GM12878 (cell line): ENCODE data around the gene P2RY1. TPM values are rescaled to one million over a fixed set of nuclear protein-coding genes. Genes with fewer than 3 reads are reported as not detected.

Experiments used
- ATAC-seq: fragments of 200-7000 bp; cut with Tn5 transposase; 3 replicates; pipeline ENCODE4 v1.9.1; 2020; ENCODE audit warnings: mild to moderate bottlenecking, moderate library complexity
- BruUV-seq: library from RNA; stranded (reverse); fragments of 400-500 nt; replicated peaks from 2 replicates; lab custom pipeline; 2021; lab: Mats Ljungman, UMichigan
- CTCF ChIA-PET: fragments of 300-600 bp; sonication (Branson Sonifier 250); formaldehyde crosslinking; extraction: SDS; loops from one replicate; lab custom pipeline; 2021; ENCODE audit warnings: inconsistent platforms; lab: Yijun Ruan, JAX
- POLR2A ChIA-PET: fragments of 350-600 bp; formaldehyde crosslinking; extraction: SDS; loops from one replicate; lab custom pipeline; 2021; ENCODE audit warnings: inconsistent platforms; lab: Charles Lee
- RAD21 ChIA-PET: fragments of 300-600 bp; sonication (Branson Sonifier 250); formaldehyde crosslinking; loops from one replicate; lab custom pipeline; 2023; ENCODE audit warnings: antibody characterized with exemption; ENCODE audit not compliant: unreplicated experiment; lab: Charles Lee
- SMC1A ChIA-PET: fragments of 300-600 bp; sonication (Branson Sonifier 250); formaldehyde crosslinking; loops from one replicate; lab custom pipeline; 2023; ENCODE audit not compliant: unreplicated experiment, uncharacterized antibody; lab: Charles Lee
- DNase-seq: peaks from one replicate; pipeline ENCODE4 v3.0.0-alpha.2; 2011; ENCODE audit warnings: low read depth, low spot score
- FAIRE-seq: peaks from 3 replicates; lab custom pipeline; 2011; peaks lifted over from hg19 to GRCh38; lab: Jason Lieb, UNC
- H2AFZ ChIP-seq: 2 replicates; pipeline ENCODE4 v1.6.0; 2011; ENCODE audit warnings: low read depth, low read length, control low read depth; ENCODE audit not compliant: control insufficient read depth
- H3K27ac ChIP-seq: 2 replicates; pipeline ENCODE4 v1.5.1; 2011; ENCODE audit warnings: control low read depth; ENCODE audit not compliant: control insufficient read depth, insufficient read depth
- H3K27me3 ChIP-seq, 2 experiments: replicated peaks in 1 of 2; 2 replicates each; pipeline versions ENCODE4 v1.6.0 to v1.6.1; 2011; ENCODE audit warnings: low read length in 1 of 2; ENCODE audit not compliant: control insufficient read depth in 2 of 2, insufficient read depth in 2 of 2
- H3K36me3 ChIP-seq, 2 experiments: 2 replicates each; pipeline ENCODE4 v1.5.1; 2011; ENCODE audit warnings: low read length in 1 of 2; ENCODE audit not compliant: control insufficient read depth in 2 of 2, insufficient read depth in 2 of 2
- H3K4me1 ChIP-seq: 2 replicates; pipeline ENCODE4 v1.6.1; 2011; ENCODE audit warnings: mild to moderate bottlenecking, low read length, moderate library complexity, mixed read lengths; ENCODE audit not compliant: control insufficient read depth, insufficient read depth
- H3K4me2 ChIP-seq: 2 replicates; pipeline ENCODE4 v1.6.0; 2011; ENCODE audit warnings: control low read depth; ENCODE audit not compliant: control insufficient read depth, insufficient read depth
- H3K4me3 ChIP-seq: fragments of 200-600 bp; sonication (generic); 2 replicates; pipeline ENCODE4 v1.5.1; 2016
- H3K79me2 ChIP-seq: 2 replicates; pipeline ENCODE4 v1.6.0; 2011; ENCODE audit warnings: low read length; ENCODE audit not compliant: control insufficient read depth, insufficient read depth
- H3K9ac ChIP-seq: 2 replicates; pipeline ENCODE4 v1.8.0; 2011; ENCODE audit warnings: low read length, control low read depth, mixed read lengths; ENCODE audit not compliant: control insufficient read depth, insufficient read depth
- H3K9me3 ChIP-seq: replicated peaks from 3 replicates; pipeline ENCODE4 v1.5.1; 2011; ENCODE audit warnings: mild to moderate bottlenecking, low read length; ENCODE audit not compliant: control insufficient read depth, insufficient read depth
- H4K20me1 ChIP-seq: 2 replicates; pipeline ENCODE4 v1.6.0; 2011; ENCODE audit not compliant: control insufficient read depth, insufficient read depth
- CREB1 ChIP-seq: IDR thresholded peaks from 2 replicates; pipeline ENCODE4 v1.6.1; 2012; ENCODE audit warnings: low read depth, mild to moderate bottlenecking, inconsistent platforms
- CREM ChIP-seq: IDR thresholded peaks from 2 replicates; pipeline ENCODE4 v1.6.1; 2014; ENCODE audit warnings: antibody characterized with exemption, low read depth
- IKZF1 ChIP-seq: fragments of 450-650 bp; conservative IDR thresholded peaks from 2 replicates; pipeline ENCODE4 v1.6.1; 2017; ENCODE audit warnings: antibody characterized with exemption, mild to moderate bottlenecking
- KDM1A ChIP-seq: fragments of 200-600 bp; sonication (generic); IDR thresholded peaks from 2 replicates; pipeline ENCODE4 v1.6.1; 2016; ENCODE audit warnings: borderline replicate concordance
- POLR2AphosphoS5 ChIP-seq: IDR thresholded peaks from 2 replicates; pipeline ENCODE4 v1.6.1; 2011; ENCODE audit warnings: mild to moderate bottlenecking, low read length, inconsistent platforms
- RELA ChIP-seq: fragments of 450-650 bp; IDR thresholded peaks from 2 replicates; pipeline ENCODE4 v1.8.0; 2014; ENCODE audit warnings: borderline replicate concordance; ENCODE audit not compliant: partially characterized antibody
- SMAD5 ChIP-seq: IDR thresholded peaks from 2 replicates; pipeline ENCODE4 v1.6.1; 2016; ENCODE audit warnings: antibody characterized with exemption, low read depth
- SMC3 ChIP-seq: IDR thresholded peaks from 2 replicates; pipeline ENCODE4 v1.6.1; 2011; ENCODE audit warnings: low read length, improper control_type of control experiment, borderline replicate concordance
- SRF ChIP-seq, 2 experiments: IDR thresholded peaks; 2 replicates each; pipeline ENCODE4 v1.6.1; 2011; ENCODE audit warnings: low read depth in 2 of 2, low read length in 2 of 2, mild to moderate bottlenecking in 1 of 2, moderate library complexity in 1 of 2
- TBL1XR1 ChIP-seq: IDR thresholded peaks from 2 replicates; pipeline ENCODE4 v1.6.1; 2012; ENCODE audit warnings: low read depth, low read length, improper control_type of control experiment
- TCF3 ChIP-seq: IDR thresholded peaks from 2 replicates; pipeline ENCODE4 v1.6.1; 2012; ENCODE audit warnings: low read depth, mild to moderate bottlenecking, low read length, borderline replicate concordance; ENCODE audit not compliant: insufficient read depth
- TCF7 ChIP-seq: IDR thresholded peaks from 2 replicates; pipeline ENCODE4 v1.6.1; 2014; ENCODE audit warnings: antibody characterized with exemption, borderline replicate concordance
- ZNF622 ChIP-seq: fragments of 450-650 bp; IDR thresholded peaks from 2 replicates; pipeline ENCODE4 v1.6.1; 2017; ENCODE audit warnings: mild to moderate bottlenecking, inconsistent platforms
- WGBS: methylation state at CpG from one replicate; pipeline ENCODE4 v1.1.6; 2016; ENCODE audit warnings: low lambda C conversion rate; ENCODE audit not compliant: insufficient replicate concordance, insufficient coverage; ENCODE audit errors: missing lambda C conversion rate; 5-methylcytosine and 5-hydroxymethylcytosine counted together
- in situ Hi-C: fragments of 300-500 bp; cut with MboI; formaldehyde crosslinking; loops from 9 replicates; pipeline ENCODE4 v1.14.3; 2018; ENCODE audit warnings: mixed read lengths
- intact Hi-C: fragments of 100-400 bp; cut with micrococcal nuclease; formaldehyde crosslinking; loops from one replicate; pipeline ENCODE4 v1.14.2; 2022; ENCODE audit not compliant: unreplicated experiment
- polyA plus RNA-seq, 11 experiments: library from polyadenylated mRNA; depleted of rRNA in 4 of 11; unstranded in 6 of 11; stranded (reverse) in 5 of 11; fragments of >200 nt; fragmentation: Nextera tagmentation in 4 of 11; fragmentation: Illumina TruSeq in 1 of 11; extraction: Ambion mirVana in 4 of 11; extraction: Trizol in 1 of 11; gene quantifications; 1 replicate in 1 of 11; 2 replicates in 10 of 11; pipeline versions ENCODE4 v1.2.1 to v1.2.3, GENCODE V29; 2011 to 2016; ENCODE audit warnings: inconsistent platforms in 2 of 11, missing spikeins in 2 of 11, low read depth in 1 of 11
- total RNA-seq, 4 experiments: library from RNA; depleted of rRNA in 3 of 4; stranded (reverse); fragments of >200 nt in 3 of 4; fragmentation: Illumina TruSeq in 1 of 4; extraction: Trizol in 1 of 4; gene quantifications; 2 replicates each; pipeline versions ENCODE4 v1.2.1 to v1.2.3, GENCODE V29; 2013 to 2021
- TF ChIP-seq, protein P1 (sequence below): fragments of 450-650 bp; IDR thresholded peaks from 2 replicates; pipeline ENCODE4 v1.6.1; 2016; ENCODE audit warnings: mild to moderate bottlenecking, moderate library complexity, borderline replicate concordance
- TF ChIP-seq, protein P2 (sequence below): IDR thresholded peaks from 2 replicates; pipeline ENCODE4 v1.6.1; 2011; ENCODE audit warnings: borderline replicate concordance, low read depth, mild to moderate bottlenecking, moderate library complexity, low read length; ENCODE audit not compliant: insufficient read depth, poor library complexity, severe bottlenecking
- TF ChIP-seq, protein P3 (sequence below): fragments of 450-650 bp; conservative IDR thresholded peaks from 2 replicates; pipeline ENCODE4 v1.6.1; 2017; ENCODE audit warnings: mild to moderate bottlenecking, moderate library complexity

The P2RY1 gene
- total and polyA plus RNA-seq, 10 of the 15 experiments (the other 5 are each of a cell fraction or from before 2014, with no cell fraction given) = 0.01 to 3.4 (median 1.9) TPM

DNA sequence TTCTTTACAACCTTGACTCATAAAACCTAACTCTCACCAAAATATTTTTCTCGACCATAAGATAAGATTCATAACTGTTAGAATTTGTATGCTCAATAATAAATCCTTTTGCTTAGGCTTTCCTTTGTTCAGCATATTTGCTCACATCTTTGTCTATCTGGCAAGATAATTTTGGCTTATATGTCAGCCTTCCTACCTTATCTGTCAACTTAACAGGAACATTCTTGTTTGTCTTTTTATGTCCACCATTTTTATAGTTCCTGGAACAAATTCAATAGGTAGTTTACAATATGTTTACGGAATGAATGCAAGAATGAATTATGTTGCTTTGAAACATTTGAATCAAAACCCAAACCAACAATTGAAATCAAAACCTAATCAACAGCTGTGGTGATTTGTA lies 41.0 kb upstream of the P2RY1 start:
- POLR2A ChIA-PET = no interaction called here
- H3K9ac ChIP-seq = no peak overlapping the region
- H3K27me3 ChIP-seq = no peaks in the 10 kb centered on the region
- no peaks in the 10 kb centered on the region for H4K20me1 ChIP-seq
- 22% methylated on average over 2 of the region's 2 CpGs for WGBS
- no peak overlapping the region for H3K27ac ChIP-seq
- no peaks in the 10 kb centered on the region for H3K36me3 ChIP-seq
- no peaks in the 10 kb centered on the region for H3K4me1 ChIP-seq
- H3K79me2 ChIP-seq = no peaks in the 10 kb centered on the region
- H3K4me2 ChIP-seq = no peak overlapping the region
- in situ Hi-C loops = no loop called here
- DNase-seq = no peak
- BruUV-seq = no TSS peak
- no peak overlapping the region for H3K4me3 ChIP-seq
- no peaks in the 10 kb centered on the region for H3K9me3 ChIP-seq
- no peak overlapping the region for H2AFZ ChIP-seq
- TF ChIP-seq TCF3 (no peak), CREM (no peak), CREB1 (no peak), ZNF622 (no peak), KDM1A (no peak), SMC3 (no peak), POLR2AphosphoS5 (no peak), IKZF1 (no peak), SRF (IDR thresholded peaks at IDR 0.05; ENCODE audit: low read depth in 2 of 2, low read length in 2 of 2) (no peak), RELA (no peak), TBL1XR1 (no peak), SMAD5 (no peak), TCF7 (no peak)
- TF ChIP-seq, protein P1, sequence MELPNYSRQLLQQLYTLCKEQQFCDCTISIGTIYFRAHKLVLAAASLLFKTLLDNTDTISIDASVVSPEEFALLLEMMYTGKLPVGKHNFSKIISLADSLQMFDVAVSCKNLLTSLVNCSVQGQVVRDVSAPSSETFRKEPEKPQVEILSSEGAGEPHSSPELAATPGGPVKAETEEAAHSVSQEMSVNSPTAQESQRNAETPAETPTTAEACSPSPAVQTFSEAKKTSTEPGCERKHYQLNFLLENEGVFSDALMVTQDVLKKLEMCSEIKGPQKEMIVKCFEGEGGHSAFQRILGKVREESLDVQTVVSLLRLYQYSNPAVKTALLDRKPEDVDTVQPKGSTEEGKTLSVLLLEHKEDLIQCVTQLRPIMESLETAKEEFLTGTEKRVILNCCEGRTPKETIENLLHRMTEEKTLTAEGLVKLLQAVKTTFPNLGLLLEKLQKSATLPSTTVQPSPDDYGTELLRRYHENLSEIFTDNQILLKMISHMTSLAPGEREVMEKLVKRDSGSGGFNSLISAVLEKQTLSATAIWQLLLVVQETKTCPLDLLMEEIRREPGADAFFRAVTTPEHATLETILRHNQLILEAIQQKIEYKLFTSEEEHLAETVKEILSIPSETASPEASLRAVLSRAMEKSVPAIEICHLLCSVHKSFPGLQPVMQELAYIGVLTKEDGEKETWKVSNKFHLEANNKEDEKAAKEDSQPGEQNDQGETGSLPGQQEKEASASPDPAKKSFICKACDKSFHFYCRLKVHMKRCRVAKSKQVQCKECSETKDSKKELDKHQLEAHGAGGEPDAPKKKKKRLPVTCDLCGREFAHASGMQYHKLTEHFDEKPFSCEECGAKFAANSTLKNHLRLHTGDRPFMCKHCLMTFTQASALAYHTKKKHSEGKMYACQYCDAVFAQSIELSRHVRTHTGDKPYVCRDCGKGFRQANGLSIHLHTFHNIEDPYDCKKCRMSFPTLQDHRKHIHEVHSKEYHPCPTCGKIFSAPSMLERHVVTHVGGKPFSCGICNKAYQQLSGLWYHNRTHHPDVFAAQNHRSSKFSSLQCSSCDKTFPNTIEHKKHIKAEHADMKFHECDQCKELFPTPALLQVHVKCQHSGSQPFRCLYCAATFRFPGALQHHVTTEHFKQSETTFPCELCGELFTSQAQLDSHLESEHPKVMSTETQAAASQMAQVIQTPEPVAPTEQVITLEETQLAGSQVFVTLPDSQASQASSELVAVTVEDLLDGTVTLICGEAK = no peak
- TF ChIP-seq, protein P2, sequence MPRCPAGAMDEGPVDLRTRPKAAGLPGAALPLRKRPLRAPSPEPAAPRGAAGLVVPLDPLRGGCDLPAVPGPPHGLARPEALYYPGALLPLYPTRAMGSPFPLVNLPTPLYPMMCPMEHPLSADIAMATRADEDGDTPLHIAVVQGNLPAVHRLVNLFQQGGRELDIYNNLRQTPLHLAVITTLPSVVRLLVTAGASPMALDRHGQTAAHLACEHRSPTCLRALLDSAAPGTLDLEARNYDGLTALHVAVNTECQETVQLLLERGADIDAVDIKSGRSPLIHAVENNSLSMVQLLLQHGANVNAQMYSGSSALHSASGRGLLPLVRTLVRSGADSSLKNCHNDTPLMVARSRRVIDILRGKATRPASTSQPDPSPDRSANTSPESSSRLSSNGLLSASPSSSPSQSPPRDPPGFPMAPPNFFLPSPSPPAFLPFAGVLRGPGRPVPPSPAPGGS = no peak
- TF ChIP-seq, protein P3, sequence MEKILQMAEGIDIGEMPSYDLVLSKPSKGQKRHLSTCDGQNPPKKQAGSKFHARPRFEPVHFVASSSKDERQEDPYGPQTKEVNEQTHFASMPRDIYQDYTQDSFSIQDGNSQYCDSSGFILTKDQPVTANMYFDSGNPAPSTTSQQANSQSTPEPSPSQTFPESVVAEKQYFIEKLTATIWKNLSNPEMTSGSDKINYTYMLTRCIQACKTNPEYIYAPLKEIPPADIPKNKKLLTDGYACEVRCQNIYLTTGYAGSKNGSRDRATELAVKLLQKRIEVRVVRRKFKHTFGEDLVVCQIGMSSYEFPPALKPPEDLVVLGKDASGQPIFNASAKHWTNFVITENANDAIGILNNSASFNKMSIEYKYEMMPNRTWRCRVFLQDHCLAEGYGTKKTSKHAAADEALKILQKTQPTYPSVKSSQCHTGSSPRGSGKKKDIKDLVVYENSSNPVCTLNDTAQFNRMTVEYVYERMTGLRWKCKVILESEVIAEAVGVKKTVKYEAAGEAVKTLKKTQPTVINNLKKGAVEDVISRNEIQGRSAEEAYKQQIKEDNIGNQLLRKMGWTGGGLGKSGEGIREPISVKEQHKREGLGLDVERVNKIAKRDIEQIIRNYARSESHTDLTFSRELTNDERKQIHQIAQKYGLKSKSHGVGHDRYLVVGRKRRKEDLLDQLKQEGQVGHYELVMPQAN = no peak
- TF ChIP-seq, all 136 proteins: peak for 0
- RAD21 ChIA-PET = no interaction called here
- CTCF ChIA-PET = no interaction called here
- SMC1A ChIA-PET = interaction anchor here (0.9 kb wide), 1 partner anchor 10 kb away, joined by 3 read pairs; no protein-coding TSS in a partner anchor
- FAIRE-seq (no peak), ATAC-seq (no peak)
- intact Hi-C loops = no loop called here
